Progenitor cell of endocrine pancreas (in vitro differentiated cells): Measurements from ENCODE around the gene FOXJ3. TPM values are rescaled to one million over a fixed set of nuclear protein-coding genes. Genes with fewer than 3 reads are reported as not detected.

Experiments used
- DNase-seq: peaks from one replicate; pipeline ENCODE4 v3.0.0; 2021; ENCODE audit warnings: low spot score; ENCODE audit not compliant: unreplicated experiment
- H3K27ac Mint-ChIP-seq: 2 replicates; pipeline ENCODE4 v1.8.0; 2021; ENCODE audit warnings: mild to moderate bottlenecking, moderate library complexity, mixed read lengths
- H3K27me3 Mint-ChIP-seq: 2 replicates; pipeline ENCODE4 v1.8.0; 2021; ENCODE audit warnings: mixed read lengths
- H3K36me3 Mint-ChIP-seq: 2 replicates; pipeline ENCODE4 v1.8.0; 2022; ENCODE audit warnings: mixed read lengths; ENCODE audit not compliant: insufficient read depth
- H3K4me1 Mint-ChIP-seq: 2 replicates; pipeline ENCODE4 v1.8.0; 2021; ENCODE audit warnings: low read depth, mixed read lengths
- H3K4me3 Mint-ChIP-seq: 2 replicates; pipeline ENCODE4 v1.8.0; 2021; ENCODE audit warnings: low read depth, mild to moderate bottlenecking, moderate library complexity, mixed read lengths
- H3K9me3 Mint-ChIP-seq: 2 replicates; pipeline ENCODE4 v1.8.0; 2021; ENCODE audit warnings: low read depth, mixed read lengths
- total RNA-seq: library from RNA; stranded (reverse); gene quantifications from 2 replicates; pipeline ENCODE4 v1.2.1, GENCODE V29; 2021
- TF ChIP-seq, protein P1 (sequence below): fragments of 200-600 bp; sonication (generic); IDR thresholded peaks from one replicate; pipeline ENCODE4 v1.5.0; 2021; ENCODE audit warnings: antibody characterized with exemption, mild to moderate bottlenecking; ENCODE audit not compliant: unreplicated experiment

Gene FOXJ3
- total RNA-seq, 1 donor from 2014 or later, result 63.0 TPM

DNA sequence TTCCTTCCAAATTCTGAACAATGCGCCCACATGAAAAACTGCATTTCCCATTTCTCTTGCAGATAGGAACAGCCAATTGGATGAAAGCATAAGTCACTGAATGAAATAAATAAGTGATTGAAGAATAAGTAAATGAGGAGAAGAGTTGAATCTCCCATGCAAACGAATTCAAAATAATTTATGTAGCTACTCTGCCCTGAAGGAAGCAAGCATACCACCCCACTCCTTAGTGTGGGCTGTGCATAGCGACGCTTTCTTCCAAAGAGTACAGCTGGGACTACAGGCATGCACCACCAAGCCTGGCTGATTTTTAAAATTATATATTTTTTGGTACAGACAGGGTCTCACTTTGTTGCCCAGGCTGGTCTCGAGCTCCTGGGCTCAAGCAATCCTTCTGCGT lies 29.1 kb upstream of the FOXJ3 start:
- Mint-ChIP-seq H3K27ac (no peak overlapping the region), H3K27me3 (peaks cover 5% of the 10 kb centered on the region), H3K9me3 (no peaks in the 10 kb centered on the region), H3K4me3 (no peak overlapping the region), H3K4me1 (peaks cover 11% of the 10 kb centered on the region), H3K36me3 (no peaks in the 10 kb centered on the region)
- TF ChIP-seq, protein P1, sequence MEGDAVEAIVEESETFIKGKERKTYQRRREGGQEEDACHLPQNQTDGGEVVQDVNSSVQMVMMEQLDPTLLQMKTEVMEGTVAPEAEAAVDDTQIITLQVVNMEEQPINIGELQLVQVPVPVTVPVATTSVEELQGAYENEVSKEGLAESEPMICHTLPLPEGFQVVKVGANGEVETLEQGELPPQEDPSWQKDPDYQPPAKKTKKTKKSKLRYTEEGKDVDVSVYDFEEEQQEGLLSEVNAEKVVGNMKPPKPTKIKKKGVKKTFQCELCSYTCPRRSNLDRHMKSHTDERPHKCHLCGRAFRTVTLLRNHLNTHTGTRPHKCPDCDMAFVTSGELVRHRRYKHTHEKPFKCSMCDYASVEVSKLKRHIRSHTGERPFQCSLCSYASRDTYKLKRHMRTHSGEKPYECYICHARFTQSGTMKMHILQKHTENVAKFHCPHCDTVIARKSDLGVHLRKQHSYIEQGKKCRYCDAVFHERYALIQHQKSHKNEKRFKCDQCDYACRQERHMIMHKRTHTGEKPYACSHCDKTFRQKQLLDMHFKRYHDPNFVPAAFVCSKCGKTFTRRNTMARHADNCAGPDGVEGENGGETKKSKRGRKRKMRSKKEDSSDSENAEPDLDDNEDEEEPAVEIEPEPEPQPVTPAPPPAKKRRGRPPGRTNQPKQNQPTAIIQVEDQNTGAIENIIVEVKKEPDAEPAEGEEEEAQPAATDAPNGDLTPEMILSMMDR, result no peak
- no peak for DNase-seq

DNA sequence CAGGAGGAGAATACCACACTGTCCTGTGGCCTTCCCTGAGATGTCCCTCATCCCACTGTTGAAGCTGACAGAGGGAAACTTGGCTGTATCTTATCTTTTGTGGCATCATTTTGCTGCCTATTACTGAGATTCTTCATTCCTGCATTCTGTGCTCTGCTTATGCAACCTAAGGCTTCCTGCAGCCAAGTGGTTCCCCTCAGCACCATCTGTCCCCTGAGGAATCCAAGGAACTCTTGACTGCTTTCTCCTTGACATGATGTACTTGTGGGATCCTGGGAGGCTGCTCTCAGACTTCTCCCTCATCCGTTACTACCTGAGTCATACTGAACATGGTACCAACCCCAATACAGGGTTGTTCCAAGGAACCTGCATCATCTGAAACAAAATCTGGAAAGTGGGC lies 24.4 kb upstream of the FOXJ3 start:
- Mint-ChIP-seq H3K4me1 (no peaks in the 10 kb centered on the region), H3K36me3 (no peaks in the 10 kb centered on the region), H3K9me3 (no peaks in the 10 kb centered on the region), H3K4me3 (no peak overlapping the region), H3K27ac (no peak overlapping the region), H3K27me3 (peaks cover 5% of the 10 kb centered on the region)
- DNase-seq, result no peak
- TF ChIP-seq, protein P1, result no peak

GRCh38 chr1:42358791-42359190 lies 23.8 kb upstream of the FOXJ3 start:
- Mint-ChIP-seq H3K4me3 (no peak overlapping the region), H3K27ac (no peak overlapping the region)
- no peak for DNase-seq

DNA sequence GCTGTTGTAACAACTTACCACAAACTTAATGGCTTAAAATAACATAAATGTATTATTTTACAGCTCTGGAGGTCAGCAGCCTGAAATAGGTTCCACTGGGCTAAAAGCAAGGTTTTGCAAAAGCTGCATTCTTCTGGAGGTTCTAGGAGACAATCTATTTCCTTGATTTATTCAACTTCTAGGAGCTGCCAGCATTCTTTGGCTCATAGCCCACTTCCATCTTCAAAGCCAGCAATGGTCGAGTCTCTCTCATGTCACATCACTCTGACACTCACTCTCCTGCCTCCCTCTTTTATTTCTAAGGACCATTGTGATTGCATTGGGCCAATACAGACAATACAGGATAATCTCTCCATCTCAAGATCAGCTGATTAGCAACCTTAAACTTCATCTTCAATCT lies 15.1 kb upstream of the FOXJ3 start:
- H3K27me3 Mint-ChIP-seq, result peaks cover 2% of the 10 kb centered on the region
- DNase-seq, result no peak
- H3K4me3 Mint-ChIP-seq, result no peak overlapping the region
- H3K9me3 Mint-ChIP-seq, result no peaks in the 10 kb centered on the region
- TF ChIP-seq, protein P1, result no peak
- no peaks in the 10 kb centered on the region for H3K4me1 Mint-ChIP-seq
- H3K27ac Mint-ChIP-seq, result no peak overlapping the region
- no peaks in the 10 kb centered on the region for H3K36me3 Mint-ChIP-seq

More at GRCh38 chr1:42358791-42359190, 23.8 kb upstream of the FOXJ3 start:
- peaks cover 5% of the 10 kb centered on the region for H3K27me3 Mint-ChIP-seq
- no peaks in the 10 kb centered on the region for H3K36me3 Mint-ChIP-seq
- no peaks in the 10 kb centered on the region for H3K9me3 Mint-ChIP-seq
- no peaks in the 10 kb centered on the region for H3K4me1 Mint-ChIP-seq
- TF ChIP-seq, protein P1, result no peak

- H3K27me3 Mint-ChIP-seq, result peaks cover 2% of the 10 kb centered on the region
Observed at GRCh38 chr1:42348498-42348897, 13.5 kb upstream of the FOXJ3 start.

More at GRCh38 chr1:42348498-42348897, 13.5 kb upstream of the FOXJ3 start:
- Mint-ChIP-seq H3K27ac (no peak overlapping the region), H3K36me3 (no peaks in the 10 kb centered on the region), H3K4me3 (no peak overlapping the region), H3K9me3 (no peaks in the 10 kb centered on the region), H3K4me1 (no peaks in the 10 kb centered on the region)
- DNase-seq, result no peak
- TF ChIP-seq, protein P1, result no peak
